ENCODE measurements around the gene XPOT.

DNA sequence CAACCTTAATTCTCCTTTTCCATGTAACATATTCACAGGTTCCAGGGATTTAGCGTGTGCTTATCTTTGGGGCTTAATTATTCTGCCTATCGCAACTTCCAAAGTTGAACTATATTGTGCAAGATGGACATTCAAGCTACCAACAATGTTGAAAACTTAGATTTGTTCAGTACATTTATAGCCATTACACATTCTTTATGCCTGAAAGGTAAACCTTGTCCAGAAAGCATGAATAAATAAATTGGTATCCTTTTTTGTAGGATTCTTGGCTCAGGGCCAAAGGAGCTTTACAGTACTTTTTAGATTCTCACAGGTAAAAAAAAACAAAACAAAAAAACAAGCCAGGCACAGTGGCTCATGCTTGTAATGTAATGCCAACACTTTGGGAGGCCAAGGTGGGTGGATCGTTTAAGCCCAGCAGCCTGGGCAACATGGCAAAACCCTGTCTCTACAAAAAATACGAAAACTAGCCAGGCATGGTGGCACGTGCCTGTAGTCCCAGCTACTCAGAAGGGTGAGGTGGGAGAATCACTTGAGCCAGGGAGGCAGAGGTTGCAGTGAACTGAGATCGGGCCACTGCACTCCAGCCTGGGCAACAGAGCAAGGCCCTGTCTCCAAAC, 16.9 kb upstream of the XPOT start:
- TF ChIP-seq ZNF274 (IDR thresholded peaks at IDR 0.05; ENCODE audit: low read depth, low read length) (no peak), SUZ12 (IDR thresholded peaks at IDR 0.05; ENCODE audit: extremely low read depth, insufficient read depth, insufficient read length) (no peak), YY1 (IDR thresholded peaks at IDR 0.05; ENCODE audit: insufficient read depth, insufficient read length) (no peak)
